NCI-H2171 (cell line): Measurements from ENCODE around the gene MGLL.

Source experiments
- DNase-seq: peaks from one replicate; lab custom pipeline; 2025; lab: John Stamatoyannopoulos, UW

The MGLL gene

DNA sequence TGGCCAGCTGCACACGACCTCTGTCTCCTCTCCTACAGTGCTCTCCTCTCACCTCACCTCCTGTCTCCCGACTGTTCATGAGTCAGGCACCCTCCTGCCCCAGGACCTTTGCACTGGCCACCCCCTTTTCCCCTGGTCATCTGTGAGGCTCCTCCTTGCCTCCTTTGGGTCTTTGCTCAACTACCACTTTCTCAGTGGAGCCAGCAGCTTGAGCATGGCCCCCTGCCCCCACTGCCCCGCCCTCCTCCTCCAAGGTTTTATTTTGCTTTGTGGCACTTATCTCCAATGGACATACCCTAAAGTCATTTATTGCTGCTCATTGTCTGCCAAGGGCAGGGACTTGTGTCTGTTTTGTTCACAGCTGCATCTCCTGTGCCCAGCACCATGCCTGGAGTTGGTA, 64.3 kb downstream of the MGLL start:
- no peak for DNase-seq

GRCh38 chr3:127755305-127755681, 67.0 kb downstream of the MGLL start:
- no peak for DNase-seq

- DNase-seq = no peak
These were observed 67.7 kb downstream of the MGLL start for GRCh38 chr3:127754411-127755304.

DNA sequence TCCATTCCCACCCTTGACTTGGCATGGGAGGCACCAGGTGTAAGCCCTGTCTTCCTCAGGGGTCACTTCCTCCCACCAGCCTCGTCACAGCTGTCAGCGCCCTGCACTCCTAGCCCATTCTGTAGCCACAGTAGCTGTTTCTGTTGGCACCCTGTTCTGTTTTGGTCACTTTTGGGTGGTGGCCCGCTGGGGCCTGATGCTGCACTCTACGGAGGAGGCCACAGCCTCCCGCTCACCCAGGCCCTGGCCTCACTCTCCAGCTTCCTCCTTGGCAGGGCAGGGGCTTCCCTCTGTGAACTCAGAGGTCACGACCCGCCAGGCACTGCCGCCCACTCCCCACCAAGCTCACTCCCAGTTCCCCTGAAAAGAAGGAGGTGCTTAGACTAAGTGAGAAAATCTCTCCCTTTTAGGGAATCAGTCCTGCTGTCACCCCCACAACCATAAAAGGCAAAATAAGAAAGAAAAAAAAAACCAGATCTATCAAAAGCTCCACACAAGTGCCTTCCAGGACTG, 68.4 kb downstream of the MGLL start:
- no peak for DNase-seq

DNA sequence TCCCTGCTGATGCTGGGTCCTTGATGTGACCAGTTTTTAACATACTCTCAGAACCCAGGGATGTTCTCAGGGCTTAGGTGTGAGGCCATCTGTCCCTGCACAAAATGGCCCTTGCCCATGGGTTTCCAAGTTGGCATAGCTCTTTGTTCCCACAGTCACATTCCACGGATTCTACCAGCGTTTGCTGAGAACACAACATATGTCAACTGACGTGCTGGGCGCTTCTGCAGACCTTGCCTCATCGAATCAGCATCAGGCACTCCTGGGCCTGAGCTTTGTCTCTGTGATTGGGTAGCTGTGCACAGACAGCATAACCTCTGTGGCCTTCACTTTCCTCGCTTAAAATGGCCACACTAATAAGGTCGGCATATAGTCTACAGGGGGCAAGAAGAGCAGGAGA, 69.0 kb downstream of the MGLL start:
- no peak for DNase-seq

GRCh38 chr3:127751782-127752181, 70.5 kb downstream of the MGLL start:
- DNase-seq = no peak

GRCh38 chr3:127751163-127751621, 71.1 kb downstream of the MGLL start:
- DNase-seq = no peak

- DNase-seq = peak; percentile 78
These were observed 71.9 kb downstream of the MGLL start for GRCh38 chr3:127750226-127751031.

- DNase-seq = no peak
These were observed 72.5 kb downstream of the MGLL start for GRCh38 chr3:127749787-127750225.

- no peak for DNase-seq
These were observed 73.0 kb downstream of the MGLL start for GRCh38 chr3:127749361-127749760.

GRCh38 chr3:127748754-127749327, 73.5 kb downstream of the MGLL start:
- no peak for DNase-seq

DNA sequence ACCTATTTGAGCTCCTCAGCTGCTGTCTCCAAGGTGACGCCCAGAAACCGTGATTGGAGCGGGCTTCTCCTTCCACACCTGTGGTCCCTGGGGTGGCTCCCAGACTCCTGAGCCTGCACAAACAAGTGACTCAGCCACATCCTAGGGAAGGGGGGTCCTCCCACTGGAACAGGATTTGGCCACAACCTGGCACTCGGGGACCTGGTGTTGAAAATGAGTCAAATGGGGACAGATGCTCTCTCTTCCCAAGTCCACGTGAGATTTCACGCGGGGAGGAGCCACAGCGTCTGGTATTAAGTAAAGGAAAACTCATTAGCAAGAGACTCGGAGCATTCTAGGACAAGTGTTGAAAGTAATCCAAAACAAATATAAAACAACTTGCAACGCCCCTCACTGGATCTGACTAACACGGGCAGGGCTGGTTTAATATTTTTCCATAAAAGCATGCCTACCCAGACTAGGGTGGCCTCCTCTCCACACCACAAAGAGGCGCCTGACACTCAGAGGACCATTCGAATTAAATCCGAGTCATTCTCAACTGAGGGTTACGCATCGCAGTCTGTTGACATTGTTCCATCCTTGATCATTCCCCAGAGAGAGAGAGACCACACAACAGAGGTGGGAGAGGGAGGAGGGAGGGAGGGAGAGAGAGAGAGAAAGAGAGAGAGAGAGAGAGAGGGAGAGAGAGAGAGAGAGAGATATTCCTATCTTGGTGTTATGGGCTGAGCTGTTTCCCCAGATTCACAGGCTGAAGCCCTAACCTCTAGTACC, 74.4 kb downstream of the MGLL start:
- DNase-seq = peak; percentile 93

DNA sequence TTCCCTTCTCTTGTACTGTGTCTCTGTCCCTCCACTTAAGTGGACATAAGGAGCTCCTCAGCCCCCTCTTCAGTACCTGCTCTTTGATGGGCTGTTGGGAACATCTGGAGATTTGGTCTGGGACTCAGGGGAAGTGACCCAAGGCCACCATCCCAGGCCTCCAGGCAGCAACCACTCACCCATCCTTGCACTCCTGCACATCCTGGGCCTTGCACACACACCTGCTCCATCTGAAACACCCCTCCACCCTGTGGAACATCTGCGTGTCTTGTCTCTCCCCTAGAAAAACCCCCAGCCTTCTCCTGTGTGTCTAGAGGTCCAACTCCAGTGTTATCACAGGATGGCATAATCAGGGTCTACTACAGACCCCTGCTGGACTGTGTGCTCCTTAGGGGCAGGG, 75.2 kb downstream of the MGLL start:
- no peak for DNase-seq

DNA sequence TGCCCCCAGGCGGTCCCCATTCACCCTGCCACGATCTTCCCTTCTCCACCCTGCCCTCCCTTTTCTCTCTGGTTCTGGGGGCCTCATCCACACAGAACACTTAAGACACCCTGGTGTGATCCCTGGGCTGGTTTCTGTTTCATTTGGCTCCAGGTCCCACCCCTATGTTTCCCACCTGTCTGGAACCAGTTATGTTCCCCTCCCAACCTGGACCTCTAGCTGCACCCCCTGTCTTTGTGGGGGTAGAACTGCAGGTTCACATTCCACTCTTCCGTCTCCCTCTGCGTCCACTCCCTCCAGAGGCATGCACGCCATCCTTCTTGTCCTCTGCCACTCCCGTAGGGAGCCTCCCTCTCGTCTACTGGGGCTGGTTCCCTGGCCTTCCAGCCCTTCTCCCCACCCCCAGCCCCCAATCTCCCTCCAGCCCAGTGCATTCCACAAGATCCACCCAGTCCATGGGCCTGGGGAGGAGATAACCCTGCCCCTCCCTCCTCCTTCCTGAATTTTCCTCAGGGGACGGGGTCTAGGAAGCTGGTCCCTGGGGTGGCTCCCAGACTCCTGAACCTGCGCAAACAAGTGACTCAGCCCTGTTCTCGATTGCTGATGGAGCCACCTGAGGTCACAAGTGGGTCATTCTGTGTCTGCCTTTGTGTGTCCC, 75.8 kb downstream of the MGLL start:
- DNase-seq = no peak

- no peak for DNase-seq
These were observed 76.5 kb downstream of the MGLL start for GRCh38 chr3:127745656-127746399.

GRCh38 chr3:127744875-127745274, 77.4 kb downstream of the MGLL start:
- no peak for DNase-seq

- DNase-seq = no peak
These were observed 78.0 kb downstream of the MGLL start for GRCh38 chr3:127744253-127744815.

- DNase-seq = no peak
These were observed 78.7 kb downstream of the MGLL start for GRCh38 chr3:127743351-127744252.

DNA sequence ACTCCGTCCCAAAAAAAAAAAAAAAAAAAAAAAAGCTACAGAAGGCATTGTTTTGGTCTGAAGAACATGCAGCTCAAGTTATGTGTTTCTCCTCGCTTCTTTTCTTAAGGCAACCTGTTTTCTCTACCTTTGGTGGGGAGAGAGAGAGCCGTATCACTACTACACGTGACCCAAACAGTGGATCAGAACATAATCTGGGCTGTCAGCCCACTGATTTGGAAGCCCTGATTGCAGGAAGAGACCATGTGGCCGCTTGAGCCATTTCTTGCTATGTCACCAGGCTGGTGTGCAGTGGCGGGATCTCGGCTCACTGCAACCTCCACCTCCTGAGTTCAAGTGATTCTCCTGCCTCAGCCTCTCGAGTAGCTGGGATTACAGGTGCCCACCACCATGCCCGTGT, 79.7 kb downstream of the MGLL start:
- no peak for DNase-seq
